HPDE6-E6E7 (cell line): ENCODE measurements around the gene LARP1.

Experiments
- DNase-seq: peaks from one replicate; pipeline ENCODE4 v3.0.0; 2011; ENCODE audit warnings: missing footprints; ENCODE audit errors: extremely low spot score

The LARP1 gene

DNA sequence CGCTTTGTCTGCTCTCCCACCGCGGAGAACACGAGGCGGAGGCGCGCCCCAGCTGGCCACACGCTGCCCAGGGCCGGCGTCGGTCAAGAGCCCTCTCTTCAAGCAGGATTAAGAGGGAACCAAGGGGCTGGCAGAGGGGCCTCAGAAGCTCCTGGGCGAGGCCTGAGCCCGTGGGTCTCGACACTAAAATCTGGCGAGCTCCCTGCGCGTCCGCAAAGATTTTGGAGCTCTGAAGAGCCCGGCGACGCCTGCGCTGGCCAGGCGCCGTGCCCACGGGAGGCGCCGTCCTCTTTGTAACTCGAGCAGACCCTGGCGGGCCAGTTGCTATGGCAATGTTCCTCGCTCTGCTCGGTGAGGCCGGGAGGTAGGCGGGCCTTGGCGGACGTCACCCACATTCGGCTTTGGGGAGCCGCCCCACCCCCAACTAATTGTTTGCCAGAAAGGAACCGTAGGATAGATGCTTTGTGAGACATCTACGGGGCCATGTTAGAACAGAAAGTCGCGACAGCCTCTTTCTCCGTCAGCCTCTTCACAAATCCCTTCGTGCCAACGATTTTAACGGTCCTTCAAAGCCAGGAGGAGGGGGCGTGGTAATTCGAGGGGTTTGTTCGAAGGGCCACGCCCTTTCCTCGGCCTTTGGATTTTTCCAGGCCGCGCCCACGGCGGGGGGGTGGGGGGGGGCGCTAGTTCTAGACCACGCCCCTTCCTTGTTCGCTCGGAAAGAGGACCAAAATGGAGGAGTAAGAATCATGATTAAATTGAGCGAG, 102.5 kb downstream of the LARP1 start:
- DNase-seq, result peak; percentile 85

DNA sequence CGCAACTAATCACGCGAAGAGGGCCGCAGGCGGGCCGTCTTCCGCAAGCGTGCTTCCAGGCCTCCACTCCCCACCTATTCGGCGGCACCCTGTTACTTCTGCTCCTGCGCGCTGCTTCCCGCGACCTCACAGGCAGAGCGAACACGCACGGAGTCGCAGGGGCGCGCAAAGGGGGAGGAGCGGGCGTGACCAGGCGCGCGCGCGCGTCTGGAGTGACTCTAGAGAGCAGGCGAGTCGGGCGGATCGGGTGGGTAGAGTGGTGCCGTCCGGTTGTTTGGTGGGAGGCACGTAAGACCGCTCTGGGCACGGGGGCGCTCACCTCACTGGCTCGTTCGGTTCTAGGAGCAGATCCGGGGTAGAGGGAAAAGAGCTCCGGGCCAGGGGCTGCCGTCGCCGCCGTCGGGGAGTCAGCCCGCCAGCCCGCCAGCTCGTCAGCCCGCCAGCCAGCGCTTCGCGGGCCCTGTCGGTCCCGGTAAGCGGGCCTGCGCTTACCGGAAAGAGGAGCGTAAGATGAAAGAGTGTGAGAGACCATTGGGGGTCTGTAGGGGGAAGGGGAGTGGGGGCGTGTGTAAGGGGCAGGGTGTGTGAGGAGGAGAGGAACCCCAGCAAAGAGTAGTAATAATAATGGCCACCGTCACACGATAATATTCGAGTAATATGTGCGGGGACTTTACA, 103.3 kb downstream of the LARP1 start, which contains the start of gene CNOT8:
TSS of gene CNOT8 (plus strand) at position 331 of the 675 bp plus-strand sequence. CDS start 4,652 bp downstream, outside the sequence.
- peak; percentile 78 for DNase-seq

DNA sequence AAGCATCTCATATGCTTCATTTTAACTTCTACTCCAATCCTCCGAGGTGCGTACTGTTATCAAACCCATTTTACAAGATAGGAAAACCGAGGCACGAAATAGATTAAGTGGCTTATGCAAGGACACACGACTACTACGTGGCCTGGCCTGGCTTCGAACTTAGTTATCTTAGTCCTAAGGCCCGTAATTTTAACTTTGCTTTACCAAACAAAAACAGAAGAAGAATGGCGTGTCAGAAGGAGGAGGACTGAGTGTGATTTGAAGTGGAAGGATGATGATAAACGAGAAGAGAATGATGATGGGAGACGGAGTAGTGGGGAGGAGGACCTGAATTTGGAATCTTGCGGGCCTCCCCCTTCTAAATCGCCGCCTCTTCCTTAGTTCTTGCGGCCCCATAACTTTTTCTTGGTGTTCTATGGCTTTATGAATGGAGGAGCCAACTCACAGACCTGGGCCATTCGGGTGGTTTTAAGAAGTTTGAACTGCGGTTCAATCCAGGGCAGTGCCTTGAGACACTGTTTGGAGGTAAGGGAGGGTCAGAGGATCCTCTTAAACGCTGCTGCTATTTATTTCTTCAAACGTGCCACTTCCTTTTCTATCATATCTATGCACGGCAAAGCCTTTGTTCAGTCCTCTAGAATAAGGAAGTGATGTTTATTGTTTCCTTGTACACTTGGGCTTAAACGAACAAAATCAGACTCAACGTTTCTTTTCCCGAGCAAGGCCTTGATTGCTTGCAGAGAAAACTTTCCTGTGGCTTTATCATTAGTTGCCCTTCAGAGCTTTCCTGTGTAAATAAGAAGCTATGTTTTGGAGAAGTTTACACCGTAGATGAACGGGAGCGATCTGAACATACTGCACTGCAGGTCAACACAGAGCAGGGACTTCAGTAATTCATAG, 104.0 kb downstream of the LARP1 start:
- no peak for DNase-seq

DNA sequence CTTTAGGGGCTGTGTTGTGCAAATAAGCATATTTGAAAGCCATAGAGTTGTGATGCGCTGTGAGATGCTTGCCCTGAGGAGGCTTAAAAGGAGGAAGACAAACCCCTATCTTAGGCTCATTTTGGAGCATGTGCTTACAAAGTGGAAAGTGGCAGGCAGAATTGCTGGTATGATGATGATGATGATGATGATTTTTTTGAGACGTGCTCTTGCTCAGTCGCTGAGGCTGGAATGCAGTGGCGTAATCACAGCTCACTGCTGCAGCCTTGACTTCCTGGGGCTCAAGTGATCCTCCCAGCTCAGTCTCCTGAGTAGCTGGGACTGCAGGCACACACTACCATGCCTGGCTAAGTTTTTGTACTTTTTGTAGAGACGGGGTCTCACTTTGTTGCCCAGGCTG, 104.9 kb downstream of the LARP1 start:
- no peak for DNase-seq

DNA sequence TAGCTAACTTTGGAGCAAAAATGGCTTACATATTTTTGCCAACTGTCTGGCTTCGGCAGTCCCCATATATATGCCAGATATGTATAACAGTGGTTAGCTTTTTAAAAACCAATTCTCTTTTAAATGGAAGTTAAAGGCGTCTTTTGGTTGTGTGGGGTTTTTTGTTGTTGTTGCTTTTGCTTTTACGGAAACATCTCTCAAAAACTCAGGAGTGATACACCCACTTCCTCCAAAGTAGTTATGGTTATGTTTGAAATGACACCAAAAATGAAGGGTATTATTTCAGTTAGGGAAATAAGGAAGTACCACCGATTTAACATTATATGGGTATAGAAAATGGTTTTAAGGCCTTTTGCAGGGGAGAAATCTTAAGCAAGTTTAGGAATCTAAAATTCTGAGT, 105.6 kb downstream of the LARP1 start:
- DNase-seq, result no peak

DNA sequence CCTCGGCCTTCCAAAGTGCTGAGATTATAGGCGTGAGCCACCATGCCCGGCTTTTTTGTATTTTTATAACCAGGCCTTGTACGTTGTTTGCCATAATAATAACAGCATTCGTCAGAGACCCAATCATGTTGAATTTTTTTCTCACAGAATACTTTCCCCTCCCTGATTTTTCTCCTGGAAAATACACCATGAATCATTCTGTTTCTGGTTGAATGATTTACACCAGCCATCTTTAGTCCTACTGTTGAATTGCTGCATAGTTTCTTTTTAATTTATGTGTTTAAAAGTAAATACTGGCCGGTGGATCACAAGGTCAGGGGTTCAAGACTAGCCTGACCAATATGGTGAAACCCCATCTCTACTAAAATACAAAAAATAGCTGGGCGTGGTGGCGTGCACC, 106.8 kb downstream of the LARP1 start:
- no peak for DNase-seq

DNA sequence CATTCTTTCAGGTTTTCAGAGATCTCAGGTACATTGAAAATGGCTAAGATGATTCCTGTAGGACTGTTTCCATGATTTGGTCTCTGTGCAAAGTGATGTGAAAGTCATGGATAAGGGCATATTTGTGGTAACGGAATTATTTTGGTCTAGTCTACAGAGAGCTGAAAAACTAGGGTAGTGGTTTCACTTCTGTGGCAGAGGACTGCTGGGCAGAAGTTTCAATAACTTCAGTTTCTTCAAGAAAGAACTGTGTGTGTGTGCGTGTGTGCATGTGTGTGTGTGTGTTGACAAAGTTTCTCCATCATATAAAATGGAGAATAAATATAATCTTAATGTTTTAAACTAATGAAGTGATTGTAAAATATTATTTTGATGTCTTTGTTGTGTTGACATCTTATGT, 107.6 kb downstream of the LARP1 start:
- DNase-seq, result no peak

DNA sequence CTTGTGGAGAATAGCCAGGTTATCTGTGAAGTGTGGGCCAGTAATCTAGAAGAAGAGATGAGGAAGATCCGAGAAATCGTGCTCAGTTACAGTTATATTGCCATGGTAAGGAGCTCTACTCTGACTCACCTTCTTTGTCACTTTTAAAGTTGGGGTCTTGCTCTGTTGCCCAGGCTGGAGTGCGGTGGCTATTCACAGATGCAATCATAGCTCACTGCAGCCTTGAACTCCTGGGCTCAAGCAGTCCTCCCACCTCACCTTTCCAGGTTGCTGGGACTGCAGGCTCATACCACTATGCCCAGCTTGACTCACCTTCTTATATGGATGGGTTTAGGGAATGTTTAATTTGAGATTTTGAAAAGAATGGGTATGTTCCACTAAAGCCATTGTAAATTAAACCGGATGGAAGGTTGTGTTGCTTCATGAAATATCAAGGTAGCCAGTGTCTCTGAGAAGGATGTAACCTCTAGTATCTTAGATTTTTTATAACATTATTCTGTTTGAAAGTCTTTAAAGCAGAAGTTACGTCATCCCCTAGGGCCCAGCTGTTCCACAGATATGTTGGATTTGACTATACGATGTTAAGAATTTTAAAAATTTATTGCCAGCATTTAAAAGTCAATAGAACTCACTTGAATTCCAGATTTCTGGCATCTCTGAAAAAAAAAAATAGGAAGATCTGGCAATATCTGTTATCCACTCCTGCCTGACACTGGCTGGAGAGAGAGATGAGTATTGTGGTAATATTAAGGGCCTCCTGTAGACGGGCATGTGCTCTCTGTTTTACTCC, 108.3 kb downstream of the LARP1 start:
- no peak for DNase-seq

DNA sequence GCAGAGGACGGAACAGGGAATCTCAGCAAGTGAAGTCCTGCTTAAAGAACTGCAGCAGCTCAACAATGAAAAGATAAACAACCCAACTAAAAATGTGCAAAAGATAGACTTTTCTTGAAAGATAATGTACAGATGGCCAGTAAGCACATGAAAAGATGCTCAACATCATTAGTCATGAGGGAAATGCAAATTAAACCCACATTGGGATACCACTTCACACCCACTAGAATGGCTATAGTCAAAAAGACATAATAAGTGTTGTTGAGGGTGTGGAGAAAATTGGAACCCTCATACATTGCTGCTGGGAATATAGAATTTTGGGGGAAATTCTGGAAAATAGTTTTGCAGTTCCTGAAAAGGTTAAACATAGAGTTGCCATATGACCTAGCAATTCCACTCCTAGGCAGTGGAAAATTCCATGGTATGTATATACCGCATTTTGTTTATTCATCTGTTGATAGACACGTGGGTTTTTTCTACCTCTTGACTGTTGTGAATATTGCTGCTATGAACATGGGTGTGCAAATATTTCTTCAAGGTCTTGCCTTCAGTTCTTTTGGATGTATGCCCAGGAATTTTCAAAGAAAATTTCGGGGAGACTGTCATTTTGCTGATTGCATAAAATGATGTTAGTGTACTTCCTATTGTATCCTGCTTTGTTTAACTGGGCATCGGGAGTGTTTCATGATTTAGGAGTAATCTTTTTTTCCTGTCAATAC, 110.4 kb downstream of the LARP1 start:
- no peak for DNase-seq

DNA sequence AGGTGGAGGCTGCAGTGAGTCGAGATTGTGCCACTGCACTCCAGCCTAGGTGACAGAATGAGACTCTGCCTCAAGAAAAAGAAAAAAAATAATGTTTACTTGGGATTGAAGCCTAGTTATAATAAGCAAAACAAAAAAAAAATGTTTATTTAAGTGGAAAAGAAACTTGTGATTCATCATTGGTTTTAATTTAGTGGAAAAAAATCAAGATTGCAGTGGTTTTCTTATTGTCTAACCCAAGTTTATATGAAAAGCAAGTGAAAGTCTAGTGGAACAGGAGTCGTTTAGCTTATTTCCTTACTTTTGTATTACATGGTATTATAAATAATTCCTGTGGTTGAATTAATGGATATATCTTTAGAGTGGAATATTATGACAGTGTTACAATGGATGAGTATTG, 111.7 kb downstream of the LARP1 start:
- no peak for DNase-seq
